Myocyte (in vitro differentiated cells): ENCODE measurements around the gene ZNF460. TPM values are rescaled to one million over a fixed set of nuclear protein-coding genes. Genes with fewer than 3 reads are reported as not detected.

Source experiments
- DNase-seq: peaks from one replicate; pipeline ENCODE4 v3.0.0-alpha.2; 2012; ENCODE audit warnings: low read depth
- total RNA-seq: library from RNA; depleted of rRNA; stranded (reverse); fragments of >200 nt; gene quantifications from 2 replicates; pipeline ENCODE4 v1.2.3, GENCODE V29; 2014

Gene ZNF460
- total RNA-seq, 1 donor from 2014 or later: 69.2 TPM

GRCh38 chr19:57279418-57280164, 694 bp upstream of the ZNF460 start:
- peak; percentile 97 for DNase-seq

- DNase-seq: peak; percentile 22
These were observed 696 bp downstream of the ZNF460 start for GRCh38 chr19:57280962-57281400.

- DNase-seq: no peak
These were observed 1.8 kb downstream of the ZNF460 start for GRCh38 chr19:57282011-57282643.

GRCh38 chr19:57288373-57288772, 8.1 kb downstream of the ZNF460 start:
- no peak for DNase-seq

- no peak for DNase-seq
These were observed 10.7 kb downstream of the ZNF460 start for GRCh38 chr19:57290970-57291369.

- DNase-seq: no peak
These were observed 12.3 kb downstream of the ZNF460 start for GRCh38 chr19:57292547-57292946.

- no peak for DNase-seq
These were observed 13.4 kb downstream of the ZNF460 start for GRCh38 chr19:57293719-57294118.

- DNase-seq: peak; percentile 96
These were observed 21.8 kb downstream of the ZNF460 start for GRCh38 chr19:57302020-57302465.

GRCh38 chr19:57302727-57303401, 22.6 kb downstream of the ZNF460 start:
- DNase-seq: no peak

- no peak for DNase-seq
These were observed 24.8 kb downstream of the ZNF460 start for GRCh38 chr19:57305056-57305455.

- no peak for DNase-seq
These were observed 28.2 kb downstream of the ZNF460 start for GRCh38 chr19:57308514-57308913.

- DNase-seq: no peak
These were observed 30.5 kb downstream of the ZNF460 start for GRCh38 chr19:57310792-57311191.

- DNase-seq: no peak
These were observed 33.9 kb downstream of the ZNF460 start for GRCh38 chr19:57314146-57314545.

GRCh38 chr19:57317503-57317902, 37.2 kb downstream of the ZNF460 start:
- peak; percentile 27 for DNase-seq

GRCh38 chr19:57319869-57320179, 39.5 kb downstream of the ZNF460 start:
- DNase-seq: no peak

GRCh38 chr19:57320180-57321084, 40.1 kb downstream of the ZNF460 start, which contains the start of gene ZNF543:
Gene ZNF543, plus strand, starts transcription at chr19:57320472. Its CDS starts 382 bp downstream, at chr19:57320854.
- peak; percentile 98 for DNase-seq

GRCh38 chr19:57321116-57321515, 40.8 kb downstream of the ZNF460 start:
- DNase-seq: no peak

- DNase-seq: no peak
These were observed 41.5 kb downstream of the ZNF460 start for GRCh38 chr19:57321751-57322150.

GRCh38 chr19:57324992-57325391, 44.7 kb downstream of the ZNF460 start:
- DNase-seq: no peak

- DNase-seq: no peak
These were observed 47.7 kb downstream of the ZNF460 start for GRCh38 chr19:57327993-57328392.

- no peak for DNase-seq
These were observed 53.9 kb downstream of the ZNF460 start for GRCh38 chr19:57334191-57334590.
